DOHH2 (cell line): ENCODE data around the gene TFCP2.

ENCODE experiments used
- CTCF ChIP-seq: fragments of 200-600 bp; sonication (generic); IDR thresholded peaks from one replicate; pipeline ENCODE4 v1.5.1; 2014; ENCODE audit warnings: antibody characterized with exemption, mild to moderate bottlenecking, low read depth, low read length; ENCODE audit not compliant: poor library complexity, severe bottlenecking
- EZH2phosphoT487 ChIP-seq: fragments of 200-600 bp; sonication (generic); IDR thresholded peaks from 2 replicates; pipeline ENCODE4 v1.6.1; 2017; ENCODE audit warnings: borderline replicate concordance, mild to moderate bottlenecking, antibody characterized with exemption, low read length, moderate library complexity, mixed read lengths

GRCh38 chr12:51183816-51184215 is 10.9 kb upstream of the TFCP2 start:
- TF ChIP-seq CTCF (no peak), EZH2phosphoT487 (no peak)
